ENCODE results near the gene LEF1. TPM values are rescaled to one million over a fixed set of nuclear protein-coding genes. Genes with fewer than 3 reads are reported as not detected.

LEF1 gene
- total and polyA plus RNA-seq, 9 of the 15 experiments (the other 6 are each of a cell fraction or from before 2014, with no cell fraction given): 15.1 to 81.1 (median 29.7) TPM

- TF ChIP-seq BCLAF1 (IDR thresholded peaks at IDR 0.05; ENCODE audit: borderline replicate concordance in 1 of 2, control insufficient read depth in 1 of 2, low read depth in 2 of 2, low read length in 1 of 2): no peak
Measured at GRCh38 chr4:108037884-108038283, 130.8 kb downstream of the LEF1 start (continued).

GRCh38 chr4:108036213-108036612 is 132.5 kb downstream of the LEF1 start:
- in situ Hi-C loops (cut with MboI): no loop called here
- DNase-seq (ENCODE audit: extremely low read depth in 1 of 4, low spot score in 3 of 4) (no peak), FAIRE-seq (no peak), ATAC-seq (peak; percentile 42; the same call in 1 of the 3 replicates)
- Histone ChIP-seq H4K20me1 (replicated peaks; ENCODE audit: control insufficient read depth, insufficient read depth, low read length) (no peaks in the 10 kb centered on the region), H3K27me3 (ENCODE audit: control insufficient read depth in 2 of 2, insufficient read depth in 2 of 2, low read length in 2 of 2) (no peaks in the 10 kb centered on the region), H3K36me3 (ENCODE audit: control insufficient read depth, insufficient read depth, low read length) (peaks cover 15% of the 10 kb centered on the region; the same call in 2 of the 3 replicates), H3K4me1 (replicated peaks in 1 of 2; ENCODE audit: control insufficient read depth in 2 of 2, insufficient read depth in 2 of 2, low read length in 2 of 2) (no peaks in the 10 kb centered on the region), H3K4me3 (no peak overlapping the region), H3K9ac (ENCODE audit: insufficient read depth in 1 of 2, low read depth in 2 of 2, low read length in 2 of 2) (no peak overlapping the region), H3K4me2 (ENCODE audit: insufficient read depth, low read length) (no peak overlapping the region), H2AFZ (ENCODE audit: low read depth, low read length) (no peak overlapping the region), H3K9me3 (replicated peaks; ENCODE audit: control insufficient read depth, insufficient read depth, low read depth, low read length) (no peaks in the 10 kb centered on the region), H3K79me2 (ENCODE audit: control insufficient read depth, insufficient read depth, low read length) (no peaks in the 10 kb centered on the region), H3K27ac (ENCODE audit: extremely low read depth, low read depth, low read length) (no peak overlapping the region), H3K9me1 (ENCODE audit: control insufficient read depth, insufficient read depth, low read length) (no peaks in the 10 kb centered on the region)
- POLR2A ChIA-PET: interaction anchor here (1.5 kb wide), 1 partner anchor 9 kb away, joined by 3 read pairs; no protein-coding TSS in a partner anchor
- TF ChIP-seq CBFA2T3 (IDR thresholded peaks at IDR 0.05) (no peak), ZNF354B (CRISPR knock-in tag; IDR thresholded peaks at IDR 0.05) (no peak), MTA2 (IDR thresholded peaks at IDR 0.05; ENCODE audit: low read depth) (no peak), ZFP30 (CRISPR knock-in tag; IDR thresholded peaks at IDR 0.05; ENCODE audit: borderline replicate concordance) (no peak), DMBX1 (CRISPR knock-in tag; IDR thresholded peaks at IDR 0.05; ENCODE audit: borderline replicate concordance) (no peak), ZNF311 (CRISPR knock-in tag; IDR thresholded peaks at IDR 0.05) (no peak), BRF1 (IDR thresholded peaks at IDR 0.05; ENCODE audit: borderline replicate concordance, extremely low read depth, insufficient read length) (no peak), THAP12 (CRISPR knock-in tag; IDR thresholded peaks at IDR 0.05) (no peak), ZNF133 (CRISPR knock-in tag; IDR thresholded peaks at IDR 0.05) (no peak)
- intact Hi-C loops (cut with micrococcal nuclease): loop anchor here (10.0 kb wide), 1 partner anchor 1369 kb away; no protein-coding TSS in a partner anchor
- CTCF ChIA-PET (ENCODE audit: low intra/inter-chr PET ratio): no interaction called here
- WGBS (ENCODE audit: insufficient coverage, low coverage, missing lambda C conversion rate): 81% methylated on average over 5 of the region's 7 CpGs
- BruUV-seq (replicated peaks): no TSS peak

All from K562 (cell line).